ENCODE measurements around the gene PSMC2.

PSMC2 gene

GRCh38 chr7:103314852-103315251 is 32.6 kb upstream of the PSMC2 start:
- Mint-ChIP-seq H3K27me3 (ENCODE audit: low read depth) (no peaks in the 10 kb centered on the region), H3K27ac (no peak overlapping the region), H3K4me1 (no peaks in the 10 kb centered on the region), H3K4me3 (no peak overlapping the region), H3K36me3 (ENCODE audit: low read depth) (peaks cover 87% of the 10 kb centered on the region), H3K9me3 (no peaks in the 10 kb centered on the region)
- no peak for TF ChIP-seq CTCF (IDR thresholded peaks at IDR 0.05; ENCODE audit: unreplicated experiment in 3 of 3)

- TF ChIP-seq CTCF (IDR thresholded peaks at IDR 0.05; ENCODE audit: unreplicated experiment in 3 of 3), result no peak
- Mint-ChIP-seq H3K27me3 (ENCODE audit: low read depth) (no peaks in the 10 kb centered on the region), H3K36me3 (ENCODE audit: low read depth) (peaks cover 81% of the 10 kb centered on the region), H3K4me3 (no peak overlapping the region), H3K9me3 (no peaks in the 10 kb centered on the region), H3K27ac (peak overlapping the region in 1 of 3 experiments; percentile 59), H3K4me1 (no peaks in the 10 kb centered on the region)
Measured at GRCh38 chr7:103316380-103316941, 31.0 kb upstream of the PSMC2 start.

GRCh38 chr7:103317009-103317408 is 30.4 kb upstream of the PSMC2 start:
- Mint-ChIP-seq H3K4me1 (no peaks in the 10 kb centered on the region), H3K9me3 (no peaks in the 10 kb centered on the region), H3K27me3 (ENCODE audit: low read depth) (no peaks in the 10 kb centered on the region), H3K4me3 (no peak overlapping the region), H3K36me3 (ENCODE audit: low read depth) (peaks cover 79% of the 10 kb centered on the region), H3K27ac (peak overlapping the region in 1 of 3 experiments; percentile 59)
- TF ChIP-seq CTCF (IDR thresholded peaks at IDR 0.05; ENCODE audit: unreplicated experiment in 3 of 3), result no peak

GRCh38 chr7:103325744-103326143 is 21.7 kb upstream of the PSMC2 start:
- H3K4me3 Mint-ChIP-seq, result no peak overlapping the region
- no peaks in the 10 kb centered on the region for H3K27me3 Mint-ChIP-seq (ENCODE audit: low read depth)
- no peak overlapping the region for H3K27ac Mint-ChIP-seq
- no peaks in the 10 kb centered on the region for H3K9me3 Mint-ChIP-seq
- H3K36me3 Mint-ChIP-seq (ENCODE audit: low read depth), result peaks cover 40% of the 10 kb centered on the region
- TF ChIP-seq CTCF (IDR thresholded peaks at IDR 0.05; ENCODE audit: unreplicated experiment in 3 of 3), result no peak
- H3K4me1 Mint-ChIP-seq, result no peaks in the 10 kb centered on the region

GRCh38 chr7:103336761-103337160 is 10.7 kb upstream of the PSMC2 start:
- Mint-ChIP-seq H3K36me3 (ENCODE audit: low read depth) (peaks cover 65% of the 10 kb centered on the region), H3K4me1 (peaks cover 7% of the 10 kb centered on the region), H3K27ac (no peak overlapping the region), H3K27me3 (ENCODE audit: low read depth) (no peaks in the 10 kb centered on the region), H3K4me3 (no peak overlapping the region), H3K9me3 (no peaks in the 10 kb centered on the region)
- TF ChIP-seq CTCF (IDR thresholded peaks at IDR 0.05; ENCODE audit: unreplicated experiment in 3 of 3), result no peak

GRCh38 chr7:103338864-103339263 is 8.6 kb upstream of the PSMC2 start:
- no peak overlapping the region for H3K4me3 Mint-ChIP-seq
- H3K9me3 Mint-ChIP-seq, result no peaks in the 10 kb centered on the region
- peaks cover 54% of the 10 kb centered on the region for H3K36me3 Mint-ChIP-seq (ENCODE audit: low read depth)
- no peaks in the 10 kb centered on the region for H3K27me3 Mint-ChIP-seq (ENCODE audit: low read depth)
- TF ChIP-seq CTCF (IDR thresholded peaks at IDR 0.05; ENCODE audit: unreplicated experiment in 3 of 3), result no peak
- peaks cover 10% of the 10 kb centered on the region for H3K4me1 Mint-ChIP-seq
- H3K27ac Mint-ChIP-seq, result no peak overlapping the region

Data from nephron (organoid).